Thoracic aorta (tissue), 2 donors: ENCODE measurements around the gene PFKFB2. TPM values are rescaled to one million over a fixed set of nuclear protein-coding genes. Genes with fewer than 3 reads are reported as not detected.

Experiments
- ATAC-seq: fragments of 150-250 bp; one replicate; pipeline ENCODE4 v1.8.0; 2017; ENCODE audit warnings: low read depth; ENCODE audit not compliant: insufficient number of reproducible peaks, low FRiP score
- DNase-seq: peaks from one replicate; pipeline ENCODE4 v3.0.0-alpha.2; 2020; ENCODE audit warnings: low spot score
- H3K27ac ChIP-seq, 2 donors: fragments of 200-600 bp; sonication (generic); 1 replicate in 1 of 2; 2 replicates in 1 of 2; pipeline ENCODE4 v1.5.1; 2016; ENCODE audit warnings: mild to moderate bottlenecking in 2 of 2, moderate library complexity in 2 of 2
- H3K27me3 ChIP-seq: fragments of 200-600 bp; sonication (generic); replicated peaks from 2 replicates; pipeline ENCODE4 v1.6.0; 2016; ENCODE audit warnings: mild to moderate bottlenecking; ENCODE audit not compliant: insufficient read depth
- H3K36me3 ChIP-seq: fragments of 200-600 bp; sonication (generic); one replicate; pipeline ENCODE4 v1.5.1; 2016
- H3K4me1 ChIP-seq, 2 donors: fragments of 200-600 bp; sonication (generic); 1 replicate in 1 of 2; 2 replicates in 1 of 2; pipeline versions ENCODE4 v1.5.1 to v1.6.0; 2016; ENCODE audit warnings: low read depth in 2 of 2, mild to moderate bottlenecking in 1 of 2; ENCODE audit not compliant: control insufficient read depth in 1 of 2
- H3K4me3 ChIP-seq: fragments of 200-600 bp; sonication (generic); 2 replicates; pipeline ENCODE4 v1.5.1; 2016; ENCODE audit warnings: mild to moderate bottlenecking
- H3K9me3 ChIP-seq: fragments of 200-600 bp; sonication (generic); 2 replicates; pipeline ENCODE4 v1.5.1; 2016
- total RNA-seq, 2 donors: library from RNA; depleted of rRNA; stranded (reverse); fragments of >200 nt; gene quantifications; one replicate each; pipeline versions ENCODE4 v1.1.0 to v1.2.3, GENCODE V29; 2016
- TF ChIP-seq, protein P1 (sequence below): fragments of 200-600 bp; sonication (generic); IDR thresholded peaks from one replicate; pipeline ENCODE4 v1.5.1; 2019; ENCODE audit warnings: antibody characterized with exemption

Gene PFKFB2
- total RNA-seq, 2 donors from 2014 or later, result 6.4 to 8.5 TPM

DNA sequence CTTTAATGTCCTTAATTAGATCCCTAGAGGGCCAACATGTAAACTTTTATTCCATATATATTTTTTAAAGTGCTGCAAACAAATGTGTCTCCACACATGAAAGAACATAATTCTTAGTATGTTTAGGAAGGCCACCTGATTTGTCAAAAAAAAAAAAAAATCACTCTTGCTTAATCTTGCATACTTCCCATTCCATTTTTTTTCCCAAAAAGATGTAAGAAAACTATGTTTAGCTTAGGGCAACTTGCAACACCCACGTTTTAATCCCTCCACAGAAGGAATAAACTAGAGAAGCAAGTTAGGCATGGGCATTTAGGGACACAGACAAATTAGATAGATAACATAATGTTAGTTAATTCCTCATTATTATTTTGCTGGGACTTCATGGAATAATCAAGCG, 7.6 kb upstream of the PFKFB2 start:
- Histone ChIP-seq H3K36me3 (peaks cover 12% of the 10 kb centered on the region), H3K4me3 (no peak overlapping the region), H3K27ac (no peak overlapping the region), H3K4me1 (peaks cover 22 to 25% of the 10 kb centered on the region in 2 donors), H3K27me3 (no peaks in the 10 kb centered on the region), H3K9me3 (no peaks in the 10 kb centered on the region)
- DNase-seq (no peak), ATAC-seq (no peak)
- TF ChIP-seq, protein P1, sequence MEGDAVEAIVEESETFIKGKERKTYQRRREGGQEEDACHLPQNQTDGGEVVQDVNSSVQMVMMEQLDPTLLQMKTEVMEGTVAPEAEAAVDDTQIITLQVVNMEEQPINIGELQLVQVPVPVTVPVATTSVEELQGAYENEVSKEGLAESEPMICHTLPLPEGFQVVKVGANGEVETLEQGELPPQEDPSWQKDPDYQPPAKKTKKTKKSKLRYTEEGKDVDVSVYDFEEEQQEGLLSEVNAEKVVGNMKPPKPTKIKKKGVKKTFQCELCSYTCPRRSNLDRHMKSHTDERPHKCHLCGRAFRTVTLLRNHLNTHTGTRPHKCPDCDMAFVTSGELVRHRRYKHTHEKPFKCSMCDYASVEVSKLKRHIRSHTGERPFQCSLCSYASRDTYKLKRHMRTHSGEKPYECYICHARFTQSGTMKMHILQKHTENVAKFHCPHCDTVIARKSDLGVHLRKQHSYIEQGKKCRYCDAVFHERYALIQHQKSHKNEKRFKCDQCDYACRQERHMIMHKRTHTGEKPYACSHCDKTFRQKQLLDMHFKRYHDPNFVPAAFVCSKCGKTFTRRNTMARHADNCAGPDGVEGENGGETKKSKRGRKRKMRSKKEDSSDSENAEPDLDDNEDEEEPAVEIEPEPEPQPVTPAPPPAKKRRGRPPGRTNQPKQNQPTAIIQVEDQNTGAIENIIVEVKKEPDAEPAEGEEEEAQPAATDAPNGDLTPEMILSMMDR, result no peak

GRCh38 chr1:207047505-207047904, 5.6 kb upstream of the PFKFB2 start:
- Histone ChIP-seq H3K36me3 (peaks cover 12% of the 10 kb centered on the region), H3K4me1 (peaks cover 27 to 37% of the 10 kb centered on the region in 2 donors), H3K27ac (no peak overlapping the region), H3K9me3 (no peaks in the 10 kb centered on the region), H3K4me3 (no peak overlapping the region), H3K27me3 (no peaks in the 10 kb centered on the region)
- ATAC-seq (no peak), DNase-seq (no peak)
- TF ChIP-seq, protein P1, result no peak

DNA sequence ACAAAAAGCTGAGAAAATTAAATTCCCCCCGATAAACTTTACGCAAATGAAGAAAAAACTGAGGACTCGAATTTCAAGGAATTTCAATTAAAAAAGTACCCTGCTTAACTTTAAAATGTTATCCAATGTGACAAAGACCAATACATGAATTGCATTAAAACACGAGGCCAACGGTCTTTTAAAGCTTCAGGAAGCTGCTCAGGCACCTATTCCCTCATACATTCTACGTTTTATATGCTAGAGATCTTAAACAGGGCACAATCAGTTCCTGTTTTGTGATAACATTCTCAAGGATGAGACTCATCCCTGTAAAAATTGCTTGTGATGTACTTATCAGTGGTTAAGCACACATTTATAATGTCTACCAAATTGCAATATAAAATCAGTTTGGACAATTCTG, 5.0 kb upstream of the PFKFB2 start:
- H3K9me3 ChIP-seq, result no peaks in the 10 kb centered on the region
- TF ChIP-seq, protein P1, result no peak
- DNase-seq (no peak), ATAC-seq (no peak)
- no peak overlapping the region for H3K4me3 ChIP-seq
- H3K27ac ChIP-seq, result no peak overlapping the region
- no peaks in the 10 kb centered on the region for H3K27me3 ChIP-seq
- H3K4me1 ChIP-seq, result peaks cover 27 to 39% of the 10 kb centered on the region in 2 donors
- peaks cover 12% of the 10 kb centered on the region for H3K36me3 ChIP-seq

DNA sequence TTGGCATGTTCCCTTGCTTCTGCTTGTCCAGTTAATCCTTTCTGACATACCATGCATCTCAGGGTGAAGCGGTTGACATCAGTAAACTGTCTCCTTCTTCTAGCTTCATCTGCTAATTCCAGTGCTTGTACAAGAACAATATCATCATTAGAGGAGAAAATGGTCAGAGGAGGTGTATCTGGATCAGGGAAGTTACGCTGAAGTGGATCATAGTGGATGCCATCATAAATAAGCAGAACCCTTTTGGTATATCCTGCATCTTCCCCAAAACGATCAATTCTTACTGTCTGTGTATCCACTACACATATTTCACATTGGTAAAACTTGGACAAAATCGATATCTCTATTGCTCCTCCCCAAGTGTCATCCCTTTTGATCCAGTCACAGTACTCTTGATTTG, 4.0 kb upstream of the PFKFB2 start:
- Histone ChIP-seq H3K4me1 (peaks cover 27 to 39% of the 10 kb centered on the region in 2 donors), H3K27me3 (no peaks in the 10 kb centered on the region), H3K36me3 (peaks cover 12% of the 10 kb centered on the region), H3K9me3 (no peaks in the 10 kb centered on the region), H3K4me3 (no peak overlapping the region), H3K27ac (no peak overlapping the region)
- TF ChIP-seq, protein P1, result no peak
- DNase-seq (no peak), ATAC-seq (no peak)

- peaks cover 27 to 39% of the 10 kb centered on the region in 2 donors for H3K4me1 ChIP-seq
- TF ChIP-seq, protein P1, result no peak
- H3K4me3 ChIP-seq, result peak overlapping the region; percentile 92
- no peaks in the 10 kb centered on the region for H3K9me3 ChIP-seq
- DNase-seq, result no peak
- ATAC-seq, result no peak
- no peak overlapping the region for H3K27ac ChIP-seq
- peaks cover 12% of the 10 kb centered on the region for H3K36me3 ChIP-seq
- H3K27me3 ChIP-seq, result no peaks in the 10 kb centered on the region
Observed at GRCh38 chr1:207049514-207049913, 3.6 kb upstream of the PFKFB2 start.
